HG03378 (cell line): ENCODE results near the gene RNF212.
"Not testable (repeated sequence)": the region's sequence is repeated elsewhere in the genome, so short reads cannot be mapped to it uniquely, and the experiment has no call there.

Source experiments
- ATAC-seq: cut with Tn5 transposase; IDR thresholded peaks from one replicate; pipeline ENCODE4 v1.9.1; 2021; ENCODE audit warnings: mild to moderate bottlenecking, moderate library complexity; ENCODE audit not compliant: unreplicated experiment

The RNF212 gene

GRCh38 chr4:1113311-1114009 is at the start of gene RNF212:
Gene RNF212, minus strand, starts transcription at chr4:1113564. Its CDS starts 100 bp downstream, at chr4:1113464.
- ATAC-seq: no peak

DNA sequence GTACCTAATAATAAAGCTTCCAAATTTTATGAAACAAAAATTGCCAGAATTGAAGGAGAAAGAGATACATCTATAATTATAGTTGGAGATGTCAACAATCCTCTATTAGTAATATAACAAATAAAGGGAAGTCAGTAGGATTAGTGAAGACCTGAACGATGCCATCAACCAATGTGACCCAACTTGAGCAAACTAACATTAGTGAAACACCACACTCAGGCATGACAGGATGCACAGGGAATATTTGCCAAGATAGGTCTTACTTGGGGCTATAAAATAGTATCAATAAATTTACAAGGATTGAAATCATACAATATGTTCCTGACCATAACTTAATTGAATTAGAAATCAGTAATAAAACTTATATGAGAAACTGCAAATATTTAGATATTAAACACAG is 47.0 kb upstream of the RNF212 start:
- no peak for ATAC-seq

DNA sequence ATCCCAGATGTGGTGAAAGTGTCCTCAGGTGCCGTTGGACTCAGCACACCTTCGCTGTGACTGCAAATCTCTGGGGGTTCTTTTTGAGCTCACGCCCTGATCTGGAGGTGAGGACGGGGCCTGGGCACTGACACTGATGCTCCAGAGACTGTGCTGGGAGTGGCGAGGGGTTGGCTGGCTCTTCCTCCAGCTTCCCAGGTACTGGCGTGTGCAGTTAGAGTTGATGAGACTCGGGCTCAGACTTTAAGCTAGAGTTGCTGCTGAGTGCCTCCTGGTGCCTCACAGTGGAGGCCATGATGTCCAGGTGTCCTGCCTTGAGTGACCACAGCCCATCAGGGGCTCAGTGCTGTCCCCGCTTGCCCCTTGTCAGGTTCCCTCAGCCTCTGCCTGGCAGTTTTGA is 42.7 kb upstream of the RNF212 start:
- no peak for ATAC-seq

DNA sequence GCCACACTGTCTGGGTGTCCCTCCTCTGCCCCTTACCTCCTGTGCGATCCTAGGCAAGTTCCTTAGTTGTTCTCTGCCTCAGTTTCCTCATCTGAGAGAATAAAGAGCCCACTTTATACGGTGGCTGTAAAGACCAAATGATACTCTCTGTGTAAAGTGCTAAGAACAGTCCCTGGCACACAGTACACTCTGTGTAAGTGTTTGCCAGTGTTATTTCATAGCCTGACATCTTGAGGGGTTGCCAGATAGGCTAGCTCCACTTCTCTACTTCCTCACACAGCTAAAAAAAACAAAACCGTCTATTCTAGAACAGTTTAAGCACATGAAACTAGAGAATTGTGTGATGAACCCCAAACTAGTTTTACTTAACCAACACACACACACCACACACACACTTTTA is 42.0 kb upstream of the RNF212 start:
- no peak for ATAC-seq

DNA sequence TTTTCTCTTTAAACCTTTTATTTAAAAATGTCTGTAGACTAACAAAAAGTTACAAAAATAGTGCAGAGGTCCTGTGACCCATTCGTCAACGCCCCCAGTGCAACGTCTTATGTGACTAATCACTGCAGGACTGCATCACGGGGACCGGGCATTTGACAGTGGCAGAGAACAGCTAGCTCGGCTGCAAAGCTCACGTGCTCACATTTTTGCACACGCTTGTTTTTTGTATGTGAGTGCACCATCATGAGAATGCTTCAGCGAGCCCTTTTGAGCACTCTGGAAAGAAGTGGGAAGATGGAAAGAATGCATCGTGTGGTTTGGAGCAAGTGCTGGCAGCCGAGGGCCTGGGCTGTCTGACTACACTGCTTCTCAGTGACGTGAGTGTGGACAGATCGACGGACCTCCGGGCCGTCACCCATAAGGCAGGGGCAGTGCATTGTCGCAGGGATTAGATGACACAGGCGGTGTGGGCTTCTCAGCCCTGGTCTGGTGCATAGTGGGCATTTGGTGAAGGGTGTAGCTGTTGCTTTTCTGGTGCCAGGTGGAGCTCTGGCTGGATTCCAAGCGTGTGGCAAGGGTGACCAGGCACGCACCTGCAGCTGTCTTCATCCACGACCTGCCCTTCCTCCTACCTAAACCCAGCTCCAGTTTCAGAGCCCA is 41.3 kb upstream of the RNF212 start:
- ATAC-seq: no peak

- ATAC-seq: no peak
These were observed 40.8 kb upstream of the RNF212 start for GRCh38 chr4:1154126-1154522.

GRCh38 chr4:1153567-1154090 is 40.3 kb upstream of the RNF212 start:
- no peak for ATAC-seq

- no peak for ATAC-seq
These were observed 38.9 kb upstream of the RNF212 start for GRCh38 chr4:1152290-1152689.

GRCh38 chr4:1151541-1151940 is 38.2 kb upstream of the RNF212 start:
- ATAC-seq: no peak

DNA sequence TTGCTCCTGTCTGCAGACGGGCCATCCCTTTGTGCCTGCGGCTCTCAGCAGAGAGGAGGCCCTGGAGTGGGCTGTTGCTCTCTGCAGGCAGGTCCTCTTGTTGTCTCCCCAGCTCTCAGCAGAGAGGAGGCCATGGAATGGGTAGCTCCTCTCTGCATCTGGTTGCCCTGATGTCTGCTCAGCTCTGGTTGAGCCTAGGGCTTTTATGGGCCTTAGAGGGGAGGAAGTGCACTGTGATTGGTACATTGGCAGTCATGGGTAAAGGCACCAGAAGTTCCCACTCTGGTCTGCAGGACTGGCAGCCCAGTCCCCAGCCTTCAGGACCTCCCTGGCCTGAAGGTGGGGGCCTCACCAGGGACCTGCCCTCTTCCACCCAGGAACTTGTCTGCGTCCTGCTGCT is 37.5 kb upstream of the RNF212 start:
- no peak for ATAC-seq

- ATAC-seq: no peak
These were observed 26.5 kb upstream of the RNF212 start for GRCh38 chr4:1139860-1140259.

DNA sequence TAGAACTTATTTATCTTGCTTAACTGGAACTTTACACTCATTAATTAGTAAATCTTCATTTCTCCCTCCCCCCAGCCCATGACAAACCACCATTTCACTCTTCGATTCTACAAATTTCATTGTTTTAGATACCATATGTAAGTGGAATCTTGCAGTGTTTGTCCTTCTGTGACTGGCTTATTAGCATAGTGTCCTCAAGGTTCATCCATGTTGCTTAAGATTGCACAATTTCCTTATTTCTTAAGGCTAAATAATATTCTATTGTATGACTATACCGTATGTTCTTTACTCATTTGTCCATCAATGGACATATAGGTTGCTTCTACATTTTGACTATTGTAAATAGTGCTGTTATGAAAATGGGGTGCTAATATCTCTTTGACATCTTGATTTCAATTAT is 24.5 kb upstream of the RNF212 start:
- ATAC-seq: no peak

DNA sequence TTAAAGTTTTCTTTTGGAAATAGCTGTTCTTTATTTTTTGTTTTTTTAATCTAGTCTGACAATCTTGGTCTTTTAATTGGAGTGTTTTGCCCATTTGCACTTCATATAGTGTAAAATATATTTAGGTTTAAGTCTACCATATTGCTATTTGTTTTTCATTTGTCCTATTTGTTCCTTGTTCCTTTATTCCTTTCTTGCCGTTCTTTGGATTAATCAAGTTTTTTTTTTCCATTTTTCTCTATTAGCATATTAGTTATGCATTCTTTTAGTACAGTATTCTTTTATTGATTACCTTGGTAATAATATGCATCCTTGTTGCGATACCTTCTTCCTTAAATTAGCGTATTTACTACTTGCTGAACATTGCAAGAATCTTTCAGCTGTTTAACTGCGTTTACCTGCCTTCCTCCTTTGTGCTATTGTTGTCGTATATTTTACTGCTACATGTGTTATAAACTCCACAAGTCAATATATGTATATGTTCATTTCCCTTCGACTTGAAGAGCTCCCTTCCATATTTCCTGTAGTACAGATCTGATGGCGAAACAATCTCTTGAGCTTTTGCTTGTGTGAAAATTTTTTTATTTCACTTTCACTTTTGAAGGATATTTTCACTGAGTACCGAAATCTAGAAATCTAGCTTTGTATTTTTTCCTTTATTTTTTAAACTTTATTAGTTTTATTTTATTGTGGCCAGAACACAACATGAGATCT is 23.9 kb upstream of the RNF212 start:
- no peak for ATAC-seq

DNA sequence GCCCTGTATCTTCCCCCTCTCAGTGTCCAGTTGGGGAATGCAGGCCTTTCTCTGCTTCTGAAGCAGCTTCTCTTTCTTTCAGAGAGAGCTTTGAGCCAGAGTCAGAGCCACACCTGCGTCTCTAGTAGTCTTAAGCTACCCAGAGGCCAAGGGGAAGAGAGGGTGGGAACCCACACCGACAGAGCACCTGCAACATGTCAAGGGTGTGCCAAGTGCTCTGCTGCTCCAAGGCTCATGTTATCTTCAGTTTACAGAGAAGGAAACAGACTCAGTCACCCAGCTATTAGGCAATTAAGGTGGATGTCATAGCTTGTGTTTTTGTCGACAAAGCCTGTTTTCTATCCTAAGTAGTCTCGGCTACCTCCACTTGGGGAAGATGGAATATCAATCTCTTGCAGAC is 22.7 kb upstream of the RNF212 start:
- ATAC-seq: no peak

DNA sequence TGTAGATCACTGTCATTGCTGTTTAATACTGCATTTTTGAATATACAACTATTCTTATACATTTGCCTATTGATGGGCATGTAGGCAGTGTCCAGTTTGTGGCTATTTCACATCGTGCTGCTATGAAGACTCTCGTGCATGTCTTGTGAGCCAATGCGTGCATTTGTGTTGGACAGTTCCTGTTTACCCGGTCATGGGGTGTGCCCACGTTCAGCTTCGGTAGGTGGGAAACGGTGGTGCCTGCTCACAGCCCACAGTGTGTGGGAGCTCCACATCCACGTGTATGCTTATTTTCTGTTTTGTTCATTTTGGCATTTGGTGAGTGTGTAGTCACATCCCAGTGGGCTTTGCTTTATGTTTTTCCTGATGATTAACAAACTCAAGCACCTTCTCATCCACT is 19.7 kb upstream of the RNF212 start:
- ATAC-seq: no peak

GRCh38 chr4:1130316-1131186 is 17.2 kb upstream of the RNF212 start:
- peak; percentile 54 for ATAC-seq

DNA sequence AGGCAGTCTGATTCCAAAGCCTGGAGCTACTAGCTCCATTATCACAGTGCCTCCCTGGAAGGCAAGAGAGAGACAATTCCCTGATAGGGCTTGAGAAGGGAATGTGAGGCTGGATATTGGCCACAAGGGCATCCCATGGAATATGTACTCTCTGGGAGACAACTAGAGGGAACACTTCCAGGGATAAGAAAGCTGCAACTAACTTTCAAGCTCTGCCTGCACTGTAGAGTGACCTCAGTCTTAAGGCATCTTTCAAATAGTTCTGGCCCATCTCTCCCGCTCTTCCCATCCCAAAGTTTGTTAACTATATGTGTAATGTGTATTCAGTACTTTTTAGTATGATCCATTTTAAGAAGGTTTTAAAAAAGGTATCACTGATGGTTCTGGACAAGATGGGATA is 13.1 kb upstream of the RNF212 start:
- no peak for ATAC-seq

- ATAC-seq: not testable (repeated sequence)
These were observed 12.1 kb upstream of the RNF212 start for GRCh38 chr4:1125466-1125865.

GRCh38 chr4:1124818-1125217 is 11.5 kb upstream of the RNF212 start:
- no peak for ATAC-seq

DNA sequence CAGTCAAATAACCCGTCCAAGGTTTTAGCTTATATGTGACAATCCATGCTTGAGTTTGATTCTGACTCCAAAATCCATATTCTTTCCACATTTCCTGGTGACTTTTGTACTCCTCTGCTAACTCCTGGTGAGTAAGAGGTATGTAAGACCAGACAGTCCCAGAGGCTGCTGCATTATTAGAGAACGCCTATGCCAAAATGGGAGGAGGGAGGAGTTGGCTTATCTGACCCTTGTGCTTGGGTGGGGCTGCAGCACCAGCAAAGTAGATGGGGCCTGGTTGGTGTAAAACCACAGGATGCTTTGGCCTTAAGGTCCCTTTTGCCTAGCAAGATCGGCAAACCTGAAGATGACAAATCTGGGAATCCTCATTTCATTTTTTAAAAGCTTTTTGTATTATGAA is 9.1 kb upstream of the RNF212 start:
- no peak for ATAC-seq

GRCh38 chr4:1116838-1117237 is 3.5 kb upstream of the RNF212 start:
- no peak for ATAC-seq
